Activated naive CD4-positive, alpha-beta T cell (primary cell): ENCODE data around the gene CNTN1.
"Not testable (repeated sequence)": the region's sequence is repeated elsewhere in the genome, so short reads cannot be mapped to it uniquely, and the experiment has no call there.

Experiments used
- DNase-seq, 4 experiments: peaks; one replicate each; lab custom pipeline; 2025; lab: John Stamatoyannopoulos, UW

CNTN1 gene

GRCh38 chr12:40701756-40702155, 9.5 kb downstream of the CNTN1 start:
- DNase-seq = no peak

- DNase-seq = no peak
Observed at GRCh38 chr12:40711121-40711520, 18.9 kb downstream of the CNTN1 start.

- no peak for DNase-seq
Observed at GRCh38 chr12:40714636-40715035, 22.4 kb downstream of the CNTN1 start.

DNA sequence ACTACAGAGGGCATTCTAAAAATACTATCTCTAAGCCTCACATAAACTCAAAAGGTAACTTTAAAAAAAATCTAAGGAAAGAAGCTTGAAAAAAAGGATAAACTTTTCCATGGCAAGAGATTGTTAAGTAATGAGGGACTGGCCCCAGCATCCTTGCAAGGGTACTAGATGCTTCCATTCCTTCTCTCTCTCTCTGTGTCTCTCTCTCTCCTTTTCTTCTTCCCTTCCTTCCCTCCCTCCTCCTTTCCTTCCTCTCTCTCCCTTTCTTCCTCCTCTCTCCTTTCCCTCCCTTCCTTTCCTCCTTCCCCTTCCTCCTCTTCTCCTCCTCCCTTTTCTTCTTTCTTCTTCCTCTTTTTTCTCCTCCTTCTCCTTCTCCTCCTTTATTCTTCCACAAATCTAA, 23.8 kb downstream of the CNTN1 start:
- DNase-seq = no peak

- DNase-seq = no peak
Observed at GRCh38 chr12:40717576-40717975, 25.3 kb downstream of the CNTN1 start.

DNA sequence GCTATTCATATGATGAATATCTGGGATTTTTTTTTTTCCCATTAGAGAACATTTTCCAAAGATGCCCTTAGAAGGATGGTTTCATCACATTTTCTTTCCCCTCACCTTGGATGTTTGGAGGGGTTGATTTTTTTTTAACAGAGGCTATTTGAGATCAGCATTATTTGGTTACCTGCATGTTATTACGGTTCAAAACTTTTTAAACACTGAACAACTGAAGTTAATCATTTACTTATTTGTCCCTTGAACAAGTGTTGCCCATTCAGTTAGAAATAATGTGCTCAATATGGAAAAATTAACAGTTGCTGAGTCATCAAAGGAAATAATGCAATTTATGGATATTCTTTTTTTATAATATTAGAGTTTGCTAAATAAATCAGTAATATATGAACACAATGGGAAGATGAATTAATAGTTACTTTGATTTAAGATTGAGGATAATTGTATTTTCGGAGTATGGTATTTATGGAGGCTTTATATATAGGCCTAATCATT, 26.7 kb downstream of the CNTN1 start:
- no peak for DNase-seq

DNA sequence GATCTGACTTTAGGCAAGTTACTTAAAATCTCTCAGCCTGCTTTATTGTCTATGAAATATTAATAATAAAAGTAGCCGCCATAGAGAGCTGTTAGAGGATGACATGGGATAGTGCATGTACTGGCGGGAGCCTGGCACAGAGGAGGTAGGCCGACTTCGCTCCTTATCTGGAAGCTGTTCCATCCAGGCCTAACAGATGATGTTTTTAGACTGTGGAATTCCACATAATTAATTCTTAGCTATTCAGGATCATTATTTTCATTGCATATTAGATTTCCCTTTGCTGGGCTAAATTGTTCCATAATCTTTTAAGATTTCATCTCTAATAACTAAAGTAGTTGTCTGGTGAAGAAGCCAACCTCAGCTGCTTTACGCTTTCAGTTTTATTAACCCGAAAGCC, 30.8 kb downstream of the CNTN1 start:
- DNase-seq = no peak

DNA sequence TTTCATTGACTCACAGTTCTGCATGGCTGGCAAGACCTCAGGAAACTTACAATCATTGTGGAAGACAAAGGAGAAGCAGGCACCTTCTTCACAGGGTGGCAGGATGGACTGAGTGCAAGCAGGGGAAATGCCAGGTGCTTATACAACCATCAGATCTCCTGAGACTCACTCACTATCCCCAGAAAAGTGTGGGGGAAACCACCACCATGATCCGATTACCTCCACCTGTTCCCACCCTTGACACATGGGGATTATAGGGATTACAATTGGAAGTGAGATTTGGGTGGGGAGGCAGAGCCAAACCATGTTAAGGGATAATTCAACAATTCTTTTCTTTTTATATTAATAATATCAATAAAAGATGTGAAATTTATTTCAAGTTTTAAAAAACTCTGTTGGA, 34.1 kb downstream of the CNTN1 start:
- DNase-seq = no peak

- DNase-seq = no peak
Observed at GRCh38 chr12:40727774-40728483, 35.7 kb downstream of the CNTN1 start.

- DNase-seq = no peak
Observed at GRCh38 chr12:40730281-40730680, 38.0 kb downstream of the CNTN1 start.

DNA sequence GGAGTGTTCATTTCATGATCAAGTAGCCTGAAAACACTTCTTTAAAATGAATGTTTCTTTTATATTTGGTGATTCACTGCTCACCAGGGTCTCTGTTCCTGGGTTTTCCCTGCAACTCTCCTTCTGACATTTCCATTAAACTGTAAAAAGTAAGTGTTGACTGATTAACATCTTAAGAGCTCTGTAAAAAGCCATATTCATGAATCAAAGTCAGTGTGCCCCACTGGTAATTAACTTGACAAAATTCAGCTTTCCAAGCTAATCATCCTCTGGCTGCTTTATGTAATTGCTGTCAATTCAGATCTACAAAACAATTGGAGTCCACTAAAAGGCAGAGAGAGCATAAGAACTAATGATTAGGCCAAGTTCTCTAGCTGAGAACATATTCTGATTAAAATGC, 41.6 kb downstream of the CNTN1 start:
- no peak for DNase-seq

DNA sequence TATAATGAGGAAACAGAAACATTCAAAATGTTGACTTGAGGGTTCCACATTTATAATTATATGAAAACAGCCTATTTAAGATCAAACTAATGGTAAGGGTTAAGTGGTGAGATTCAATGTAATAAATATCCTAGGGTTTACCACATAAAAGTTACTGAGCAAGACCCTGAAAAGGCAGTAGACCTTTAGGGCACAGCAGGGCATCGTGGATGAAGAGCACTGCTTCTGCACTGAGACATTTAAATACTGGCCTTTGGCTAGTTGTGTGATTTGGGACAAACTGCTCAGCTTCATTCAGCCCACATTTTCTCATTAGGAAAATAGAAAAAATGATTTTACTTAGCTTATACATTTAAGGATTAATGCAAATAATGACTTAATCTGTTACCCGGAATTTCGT, 42.0 kb downstream of the CNTN1 start:
- no peak for DNase-seq

DNA sequence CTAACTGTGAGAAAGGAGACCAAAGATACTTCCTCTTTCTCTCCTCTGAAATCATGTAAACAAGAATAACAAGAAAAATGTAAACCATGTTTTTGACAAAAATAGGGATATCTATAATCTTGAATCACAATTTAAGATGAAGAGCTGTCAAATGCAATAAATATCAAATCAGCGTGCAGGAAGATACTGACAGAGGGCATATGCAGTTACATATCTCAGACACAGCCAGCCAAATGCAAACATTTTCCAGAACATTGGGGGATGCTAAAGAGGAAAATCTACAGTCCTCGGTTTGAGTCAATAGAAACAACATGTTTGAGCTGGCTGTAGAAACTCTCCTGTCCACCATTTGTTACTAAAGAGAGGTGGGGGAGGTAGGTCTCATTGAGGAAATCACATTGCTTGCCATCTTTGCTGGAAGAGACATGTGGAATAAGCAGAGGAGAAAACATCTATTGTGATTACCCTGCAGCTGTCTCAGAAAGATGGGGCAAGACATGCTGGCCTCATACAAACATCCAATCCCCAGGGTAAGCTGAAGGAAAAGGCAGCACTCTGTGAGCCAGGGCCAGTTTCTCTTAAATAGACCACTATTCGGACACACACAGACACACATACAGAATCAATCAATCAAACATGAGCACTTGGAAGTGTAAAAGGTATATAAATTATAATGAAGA, 43.5 kb downstream of the CNTN1 start:
- DNase-seq = no peak

DNA sequence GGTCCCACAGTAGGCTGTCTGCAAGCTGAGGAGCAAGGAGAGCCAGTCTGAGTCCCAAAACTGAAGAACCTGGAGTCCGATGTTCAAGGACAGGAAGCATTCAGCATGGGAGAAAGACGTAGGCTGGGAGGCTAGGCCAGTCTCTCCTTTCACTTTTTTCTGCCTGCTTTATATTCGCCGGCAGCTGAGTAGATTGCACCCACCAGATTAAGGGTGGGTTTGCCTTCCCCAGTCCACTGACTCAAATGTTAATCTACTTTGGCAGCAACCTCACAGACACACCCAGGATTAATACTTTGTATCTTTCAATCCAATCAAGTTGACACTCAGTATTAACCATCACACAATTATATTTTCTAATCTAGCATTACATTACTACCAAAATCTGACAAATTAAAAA, 45.2 kb downstream of the CNTN1 start:
- not testable (repeated sequence) for DNase-seq

DNA sequence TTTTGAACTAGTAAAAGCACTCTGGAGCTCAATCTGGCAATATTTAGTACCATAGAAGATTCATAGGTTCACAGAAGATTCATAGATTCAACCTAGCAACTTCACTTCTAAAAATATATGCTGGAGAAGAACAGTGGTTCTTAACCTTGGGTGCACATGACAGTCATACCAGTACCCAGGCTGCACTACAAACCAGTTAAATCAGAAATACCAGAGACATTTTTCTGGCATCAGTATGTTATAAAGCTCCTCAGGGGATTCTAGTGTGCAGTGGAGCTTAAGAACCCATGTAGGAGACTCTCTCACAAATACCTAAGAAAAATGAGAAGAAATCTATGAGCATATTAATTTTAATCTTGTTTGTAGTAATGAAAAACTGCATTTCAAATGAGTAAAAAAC, 46.6 kb downstream of the CNTN1 start:
- no peak for DNase-seq

DNA sequence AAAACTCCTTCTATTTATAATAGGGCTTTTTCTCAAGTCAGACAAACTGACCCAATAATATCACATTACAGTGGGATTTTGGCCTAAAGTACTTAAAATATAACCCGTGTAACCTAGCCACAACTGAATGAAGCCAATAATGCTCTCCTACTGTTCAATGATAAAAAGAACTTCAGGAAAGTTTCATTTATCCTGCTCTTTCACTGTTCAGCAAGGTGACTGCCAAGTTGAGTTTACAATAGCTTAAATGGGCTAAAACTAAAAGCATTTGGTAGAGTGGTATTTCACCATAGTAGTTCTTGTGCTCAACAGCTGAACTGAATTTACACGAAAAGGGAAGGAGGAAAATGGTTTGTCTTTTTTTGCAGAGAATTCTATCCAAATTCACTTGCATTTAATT, 49.8 kb downstream of the CNTN1 start:
- DNase-seq = no peak

DNA sequence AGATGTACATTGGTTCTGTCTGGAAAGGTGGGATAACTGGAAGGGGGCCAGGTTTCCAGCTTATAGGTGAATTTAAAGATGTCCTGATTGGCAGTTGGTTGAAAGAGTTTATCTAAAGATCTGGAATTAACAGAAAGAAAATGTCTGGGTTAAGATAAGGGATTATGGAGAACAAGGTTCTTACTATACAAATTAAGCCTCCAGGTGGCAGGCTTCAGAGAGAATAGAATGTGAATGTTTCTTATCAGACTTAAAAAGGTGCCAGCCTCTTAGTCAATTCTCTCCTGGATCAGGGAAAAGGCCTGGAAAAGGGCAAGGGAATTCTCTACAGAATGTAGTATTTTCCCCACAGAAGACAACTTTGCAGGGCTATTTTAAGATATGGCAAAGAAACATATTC, 53.1 kb downstream of the CNTN1 start:
- DNase-seq = no peak

- no peak for DNase-seq
Observed at GRCh38 chr12:40749863-40750262, 57.6 kb downstream of the CNTN1 start.

DNA sequence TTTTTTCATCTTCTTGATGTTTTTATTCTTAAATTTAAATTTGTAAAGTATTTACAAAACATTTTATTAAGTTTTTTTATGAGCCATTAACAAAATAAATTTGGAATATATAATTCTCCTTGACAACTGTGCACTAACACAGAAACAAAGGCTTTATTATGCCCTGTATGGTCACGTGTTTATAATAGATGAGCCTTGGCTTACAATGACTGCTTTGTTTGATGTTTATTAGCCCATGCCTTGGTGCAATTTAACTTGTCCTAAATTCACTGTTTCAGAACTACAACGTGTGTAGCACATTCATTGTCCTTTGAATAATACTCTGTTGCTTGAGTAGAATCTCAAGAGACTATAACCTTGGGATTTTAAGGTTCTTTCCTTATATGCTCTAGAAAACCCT, 59.8 kb downstream of the CNTN1 start:
- no peak for DNase-seq

DNA sequence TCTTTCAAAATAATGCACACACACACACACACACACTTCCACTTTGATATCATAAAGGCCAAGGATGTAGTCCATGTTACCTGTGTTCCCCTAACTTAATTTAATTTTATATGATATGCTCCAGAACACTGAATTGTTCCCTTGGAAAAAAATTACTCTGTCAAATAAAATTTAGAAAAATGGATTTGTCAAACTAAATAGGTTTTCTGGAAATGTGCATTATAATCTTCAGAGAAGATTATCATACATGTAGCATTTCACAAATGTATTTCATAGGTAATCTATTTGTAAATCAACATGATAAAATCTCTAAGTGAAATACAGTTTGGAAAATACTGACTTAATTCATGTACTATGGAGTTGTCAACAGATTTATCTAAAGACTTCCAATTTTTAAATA, 68.6 kb downstream of the CNTN1 start:
- no peak for DNase-seq

GRCh38 chr12:40762072-40762471, 69.8 kb downstream of the CNTN1 start:
- DNase-seq = no peak

- DNase-seq = no peak
Observed at GRCh38 chr12:40768125-40768864, 76.1 kb downstream of the CNTN1 start.

GRCh38 chr12:40769846-40770245, 77.6 kb downstream of the CNTN1 start:
- no peak for DNase-seq
